ENCODE measurements around the gene MOV10L1.

Gene MOV10L1

DNA sequence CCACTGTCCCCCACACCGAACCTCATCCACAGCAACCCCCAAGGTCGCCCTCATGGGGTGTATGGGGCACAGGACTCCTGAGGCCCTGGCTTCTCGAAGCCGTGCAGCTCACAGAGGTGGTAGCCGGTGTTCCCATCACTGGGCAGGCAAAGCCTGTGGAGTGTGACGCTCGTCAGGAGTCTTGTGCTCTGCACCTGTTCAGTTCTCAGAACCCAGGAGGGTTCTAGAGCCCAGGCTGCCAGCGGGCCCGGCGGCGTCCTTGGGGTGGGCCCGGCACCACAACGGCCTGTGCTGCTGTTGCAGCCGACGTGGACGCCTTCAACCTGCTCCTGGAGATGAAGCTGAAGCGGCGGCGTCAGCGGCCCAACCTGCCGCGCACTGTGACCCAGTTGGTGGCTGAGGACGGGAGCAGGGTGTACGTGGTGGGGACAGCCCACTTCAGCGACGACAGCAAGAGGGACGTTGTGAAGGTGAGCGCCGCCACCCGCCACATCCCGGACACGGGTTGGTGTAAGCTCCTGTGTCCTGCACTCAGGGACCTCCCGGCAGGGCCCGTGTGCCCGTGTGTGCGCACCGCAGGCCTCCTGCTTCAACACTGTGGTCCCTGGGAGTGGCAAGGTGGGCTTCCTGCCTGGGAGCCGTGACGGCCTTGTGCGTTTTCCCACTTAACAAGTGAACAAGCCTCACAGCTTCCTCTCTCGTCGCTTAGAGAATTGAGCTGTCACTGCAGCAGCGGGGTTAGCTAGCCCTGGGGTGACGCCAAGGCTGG is 104.4 kb downstream of the MOV10L1 start:
- Histone ChIP-seq H3K4me1 (ENCODE audit: insufficient read depth, low read length, severe bottlenecking) (peaks cover 86% of the 10 kb centered on the region), H4K20me1 (ENCODE audit: insufficient read depth, low read length) (no peaks in the 10 kb centered on the region), H3K4me2 (ENCODE audit: low read length) (peak overlapping the region; percentile 77)

DNA sequence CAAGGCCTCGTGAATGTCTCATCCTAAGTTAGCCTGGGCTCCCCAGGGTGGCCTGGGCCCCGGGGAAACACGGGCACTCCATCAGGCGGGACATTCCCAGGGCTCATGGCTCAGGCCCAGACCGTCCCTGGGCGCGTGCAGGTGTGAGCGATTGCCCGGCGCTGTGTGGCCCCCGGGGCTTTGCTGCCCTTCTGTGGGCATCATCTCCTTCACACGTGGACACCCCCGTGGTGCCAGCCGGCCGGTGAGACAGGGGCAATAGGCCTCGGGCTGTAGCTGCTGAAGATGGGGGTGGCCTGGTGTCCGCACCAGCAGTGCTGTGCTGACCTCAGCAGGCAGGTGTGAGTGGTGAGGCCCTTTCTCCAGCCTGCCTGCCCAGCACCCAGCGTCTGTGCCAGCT is 106.5 kb downstream of the MOV10L1 start:
- Histone ChIP-seq H3K9ac (ENCODE audit: low read length) (no peak overlapping the region; the same call in 1 of the 2 replicates), H3K36me3 (ENCODE audit: insufficient read depth, low read length) (peaks cover 67% of the 10 kb centered on the region), H3K4me2 (ENCODE audit: low read length) (peak overlapping the region; percentile 14; the same call in 1 of the 2 replicates), H3K27me3 (ENCODE audit: insufficient read depth, low read length) (no peaks in the 10 kb centered on the region), H3K4me1 (ENCODE audit: insufficient read depth, low read length, severe bottlenecking) (peaks cover 76% of the 10 kb centered on the region), H3K79me2 (ENCODE audit: insufficient read depth, low read length) (no peaks in the 10 kb centered on the region), H3K9me2 (ENCODE audit: low read depth, low read length) (no peaks in the 10 kb centered on the region), H3K4me3 (ENCODE audit: low read depth, low read length, poor library complexity, severe bottlenecking) (no peak overlapping the region), H3K27ac (ENCODE audit: low read depth, low read length, poor library complexity, severe bottlenecking) (peak overlapping the region; percentile 100), H3K9me3 (ENCODE audit: low read length) (no peaks in the 10 kb centered on the region), H3F3A (ENCODE audit: insufficient read depth, low read length) (peaks cover 13% of the 10 kb centered on the region), H4K20me1 (ENCODE audit: insufficient read depth, low read length) (no peaks in the 10 kb centered on the region), H2AFZ (ENCODE audit: low read length) (no peak overlapping the region)
- TF ChIP-seq, protein P1, sequence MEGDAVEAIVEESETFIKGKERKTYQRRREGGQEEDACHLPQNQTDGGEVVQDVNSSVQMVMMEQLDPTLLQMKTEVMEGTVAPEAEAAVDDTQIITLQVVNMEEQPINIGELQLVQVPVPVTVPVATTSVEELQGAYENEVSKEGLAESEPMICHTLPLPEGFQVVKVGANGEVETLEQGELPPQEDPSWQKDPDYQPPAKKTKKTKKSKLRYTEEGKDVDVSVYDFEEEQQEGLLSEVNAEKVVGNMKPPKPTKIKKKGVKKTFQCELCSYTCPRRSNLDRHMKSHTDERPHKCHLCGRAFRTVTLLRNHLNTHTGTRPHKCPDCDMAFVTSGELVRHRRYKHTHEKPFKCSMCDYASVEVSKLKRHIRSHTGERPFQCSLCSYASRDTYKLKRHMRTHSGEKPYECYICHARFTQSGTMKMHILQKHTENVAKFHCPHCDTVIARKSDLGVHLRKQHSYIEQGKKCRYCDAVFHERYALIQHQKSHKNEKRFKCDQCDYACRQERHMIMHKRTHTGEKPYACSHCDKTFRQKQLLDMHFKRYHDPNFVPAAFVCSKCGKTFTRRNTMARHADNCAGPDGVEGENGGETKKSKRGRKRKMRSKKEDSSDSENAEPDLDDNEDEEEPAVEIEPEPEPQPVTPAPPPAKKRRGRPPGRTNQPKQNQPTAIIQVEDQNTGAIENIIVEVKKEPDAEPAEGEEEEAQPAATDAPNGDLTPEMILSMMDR (IDR thresholded peaks at IDR 0.05; ENCODE audit: low read length), result 0 out of 2 replicates have a peak, but pooled peaks have one; percentile 5
- no peak for TF ChIP-seq EZH2 (IDR thresholded peaks at IDR 0.05; ENCODE audit: borderline replicate concordance, low read length)

More for the DNA sequence above, 104.4 kb downstream of the MOV10L1 start:
- no peak for TF ChIP-seq EZH2 (IDR thresholded peaks at IDR 0.05; ENCODE audit: borderline replicate concordance, low read length)
- TF ChIP-seq, protein P1 (IDR thresholded peaks at IDR 0.05; ENCODE audit: low read length), result no peak
- peak overlapping the region; percentile 100 for H3K27ac ChIP-seq (ENCODE audit: low read depth, low read length, poor library complexity, severe bottlenecking)
- no peaks in the 10 kb centered on the region for H3K9me2 ChIP-seq (ENCODE audit: low read depth, low read length)
- H3K36me3 ChIP-seq (ENCODE audit: insufficient read depth, low read length), result peaks cover 62% of the 10 kb centered on the region
- H3K9me3 ChIP-seq (ENCODE audit: low read length), result no peaks in the 10 kb centered on the region
- no peaks in the 10 kb centered on the region for H3K27me3 ChIP-seq (ENCODE audit: insufficient read depth, low read length)
- H2AFZ ChIP-seq (ENCODE audit: low read length), result no peak overlapping the region
- H3K4me3 ChIP-seq (ENCODE audit: low read depth, low read length, poor library complexity, severe bottlenecking), result peak overlapping the region; percentile 52
- no peaks in the 10 kb centered on the region for H3K79me2 ChIP-seq (ENCODE audit: insufficient read depth, low read length)
- peaks cover 16% of the 10 kb centered on the region; the same call in 1 of the 2 replicates for H3F3A ChIP-seq (ENCODE audit: insufficient read depth, low read length)
- H3K9ac ChIP-seq (ENCODE audit: low read length), result peak overlapping the region; percentile 86

DNA sequence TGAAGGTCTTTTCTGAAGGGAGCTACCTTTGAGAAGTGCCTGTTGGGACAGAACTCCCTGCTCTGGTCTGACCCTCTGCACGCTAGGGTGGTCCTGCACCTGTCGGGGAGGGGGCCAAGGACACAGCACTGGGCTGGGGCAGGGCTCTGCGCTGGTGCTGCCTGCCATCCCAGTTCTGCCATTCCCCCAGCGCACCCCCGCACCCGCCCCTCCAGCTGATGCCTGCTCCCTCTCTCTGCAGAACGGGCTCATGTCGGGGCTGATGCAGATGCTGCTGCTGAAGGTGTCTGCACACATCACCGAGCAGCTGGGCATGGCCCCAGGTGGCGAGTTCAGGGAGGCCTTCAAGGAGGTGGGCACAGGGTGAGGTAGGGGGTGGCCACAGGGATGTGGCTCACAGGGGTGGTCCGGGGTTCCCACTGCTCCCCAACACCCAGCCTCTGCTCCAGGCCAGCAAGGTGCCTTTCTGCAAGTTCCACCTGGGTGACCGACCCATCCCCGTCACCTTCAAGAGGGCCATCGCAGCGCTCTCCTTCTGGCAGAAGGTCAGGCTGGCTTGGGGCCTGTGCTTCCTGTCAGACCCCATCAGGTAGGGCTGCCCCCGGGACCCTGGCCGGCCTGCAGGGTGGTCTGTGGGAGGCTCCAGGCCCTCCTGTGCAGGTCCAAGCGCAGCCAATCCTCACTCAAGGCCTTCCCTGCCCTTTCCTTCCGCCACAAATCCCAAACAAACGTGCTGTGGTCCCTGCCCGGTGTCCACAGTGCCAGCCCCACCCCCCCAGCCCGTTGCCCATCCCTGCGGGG is 107.4 kb downstream of the MOV10L1 start:
- no peak overlapping the region for H2AFZ ChIP-seq (ENCODE audit: low read length)
- no peak overlapping the region for H3K4me3 ChIP-seq (ENCODE audit: low read depth, low read length, poor library complexity, severe bottlenecking)
- peak overlapping the region; percentile 100 for H3K27ac ChIP-seq (ENCODE audit: low read depth, low read length, poor library complexity, severe bottlenecking)
- H3K9me2 ChIP-seq (ENCODE audit: low read depth, low read length), result no peaks in the 10 kb centered on the region
- TF ChIP-seq EZH2 (IDR thresholded peaks at IDR 0.05; ENCODE audit: borderline replicate concordance, low read length), result no peak
- TF ChIP-seq, protein P1 (IDR thresholded peaks at IDR 0.05; ENCODE audit: low read length), result no peak
- H3K27me3 ChIP-seq (ENCODE audit: insufficient read depth, low read length), result no peaks in the 10 kb centered on the region
- H3F3A ChIP-seq (ENCODE audit: insufficient read depth, low read length), result peaks cover 6% of the 10 kb centered on the region
- H3K9me3 ChIP-seq (ENCODE audit: low read length), result no peaks in the 10 kb centered on the region
- H3K9ac ChIP-seq (ENCODE audit: low read length), result no peak overlapping the region
- H3K36me3 ChIP-seq (ENCODE audit: insufficient read depth, low read length), result peaks cover 61% of the 10 kb centered on the region
- no peaks in the 10 kb centered on the region for H4K20me1 ChIP-seq (ENCODE audit: insufficient read depth, low read length)
- no peak overlapping the region for H3K4me2 ChIP-seq (ENCODE audit: low read length)
- peaks cover 72% of the 10 kb centered on the region for H3K4me1 ChIP-seq (ENCODE audit: insufficient read depth, low read length, severe bottlenecking)
- peaks cover 7% of the 10 kb centered on the region; the same call in 1 of the 2 replicates for H3K79me2 ChIP-seq (ENCODE audit: insufficient read depth, low read length)
